SU-DHL-6 (cell line): ENCODE measurements around the gene FARS2.

Experiments used
- H2AFZ ChIP-seq: fragments of 200-600 bp; sonication (generic); 2 replicates; pipeline ENCODE4 v1.6.1; 2014; ENCODE audit warnings: low read depth, mild to moderate bottlenecking, moderate library complexity, mixed read lengths, antibody characterized with exemption, low read length; ENCODE audit not compliant: severe bottlenecking
- H3F3A ChIP-seq: fragments of 200-600 bp; shearing (Covaris generic); 2 replicates; pipeline ENCODE4 v1.6.0; 2016; ENCODE audit warnings: antibody characterized with exemption, mild to moderate bottlenecking; ENCODE audit not compliant: insufficient read depth
- H3K27ac ChIP-seq: fragments of 200-600 bp; sonication (generic); 2 replicates; pipeline ENCODE4 v1.5.1; 2016; ENCODE audit warnings: low read depth, mild to moderate bottlenecking, low read length, moderate library complexity, mixed read lengths
- H3K27me3 ChIP-seq: fragments of 200-600 bp; sonication (generic), shearing (Covaris generic); 2 replicates; pipeline ENCODE4 v1.6.0; 2014; ENCODE audit warnings: mild to moderate bottlenecking, low read length
- H3K36me3 ChIP-seq: fragments of 200-600 bp; sonication (generic); 2 replicates; pipeline ENCODE4 v1.6.1; 2014; ENCODE audit warnings: mild to moderate bottlenecking, low read length, mixed read lengths
- H3K4me2 ChIP-seq: fragments of 300-600, 200-600 bp; shearing (Covaris generic), sonication (generic); 2 replicates; pipeline ENCODE4 v1.6.0; 2014; ENCODE audit warnings: low read length, low read depth, mild to moderate bottlenecking; ENCODE audit not compliant: poor library complexity, severe bottlenecking
- H3K4me3 ChIP-seq: fragments of 200-600 bp; sonication (generic); 2 replicates; pipeline ENCODE4 v1.5.1; 2014; ENCODE audit warnings: antibody characterized with exemption, low read length, mild to moderate bottlenecking, mixed read lengths; ENCODE audit not compliant: insufficient read depth, poor library complexity, severe bottlenecking
- H3K79me2 ChIP-seq: fragments of 200-600 bp; sonication (generic); 2 replicates; pipeline ENCODE4 v1.6.1; 2014; ENCODE audit warnings: mild to moderate bottlenecking, low read length, moderate library complexity; ENCODE audit not compliant: insufficient read depth
- H3K9ac ChIP-seq: fragments of 200-600 bp; sonication (generic); 2 replicates; pipeline ENCODE4 v1.7.0; 2014; ENCODE audit warnings: mild to moderate bottlenecking, low read length
- H3K9me2 ChIP-seq: fragments of 200-600 bp; sonication (generic); replicated peaks from 2 replicates; pipeline ENCODE4 v1.6.1; 2014; ENCODE audit warnings: low read length; ENCODE audit not compliant: insufficient read depth
- H3K9me3 ChIP-seq: fragments of 200-600 bp; sonication (generic); 2 replicates; pipeline ENCODE4 v1.6.1; 2014; ENCODE audit warnings: low read length, mixed read lengths; ENCODE audit not compliant: insufficient read depth
- H4K20me1 ChIP-seq: fragments of 200-600 bp; sonication (generic); 2 replicates; pipeline ENCODE4 v1.6.1; 2014; ENCODE audit warnings: low read depth, mild to moderate bottlenecking, antibody characterized with exemption, low read length, moderate library complexity, mixed read lengths
- EZH2phosphoT487 ChIP-seq: fragments of 200-600 bp; sonication (generic), shearing (Covaris generic); conservative IDR thresholded peaks from 2 replicates; pipeline ENCODE4 v1.6.1; 2018; ENCODE audit warnings: mild to moderate bottlenecking, antibody characterized with exemption, low read length, moderate library complexity, mixed read lengths
- TF ChIP-seq, protein P1 (sequence below): fragments of 200-600 bp; sonication (generic); IDR thresholded peaks from one replicate; pipeline ENCODE4 v1.5.1; 2017; ENCODE audit warnings: antibody characterized with exemption, mild to moderate bottlenecking, low read length, moderate library complexity; ENCODE audit not compliant: insufficient read depth, poor library complexity, severe bottlenecking

The FARS2 gene

GRCh38 chr6:5583528-5583927 is 322.2 kb downstream of the FARS2 start:
- Histone ChIP-seq H4K20me1 (no peaks in the 10 kb centered on the region), H3K4me3 (no peak overlapping the region), H3K27ac (no peak overlapping the region), H3F3A (no peaks in the 10 kb centered on the region), H3K27me3 (no peaks in the 10 kb centered on the region), H3K36me3 (0 out of 2 replicates have a peak, but pooled peaks cover 5% of the 10 kb centered on the region), H3K9me3 (no peaks in the 10 kb centered on the region; the same call in 1 of the 2 replicates), H3K79me2 (no peaks in the 10 kb centered on the region), H3K9me2 (no peaks in the 10 kb centered on the region), H3K9ac (no peak overlapping the region), H2AFZ (no peak overlapping the region), H3K4me2 (no peak overlapping the region)
- TF ChIP-seq, protein P1, sequence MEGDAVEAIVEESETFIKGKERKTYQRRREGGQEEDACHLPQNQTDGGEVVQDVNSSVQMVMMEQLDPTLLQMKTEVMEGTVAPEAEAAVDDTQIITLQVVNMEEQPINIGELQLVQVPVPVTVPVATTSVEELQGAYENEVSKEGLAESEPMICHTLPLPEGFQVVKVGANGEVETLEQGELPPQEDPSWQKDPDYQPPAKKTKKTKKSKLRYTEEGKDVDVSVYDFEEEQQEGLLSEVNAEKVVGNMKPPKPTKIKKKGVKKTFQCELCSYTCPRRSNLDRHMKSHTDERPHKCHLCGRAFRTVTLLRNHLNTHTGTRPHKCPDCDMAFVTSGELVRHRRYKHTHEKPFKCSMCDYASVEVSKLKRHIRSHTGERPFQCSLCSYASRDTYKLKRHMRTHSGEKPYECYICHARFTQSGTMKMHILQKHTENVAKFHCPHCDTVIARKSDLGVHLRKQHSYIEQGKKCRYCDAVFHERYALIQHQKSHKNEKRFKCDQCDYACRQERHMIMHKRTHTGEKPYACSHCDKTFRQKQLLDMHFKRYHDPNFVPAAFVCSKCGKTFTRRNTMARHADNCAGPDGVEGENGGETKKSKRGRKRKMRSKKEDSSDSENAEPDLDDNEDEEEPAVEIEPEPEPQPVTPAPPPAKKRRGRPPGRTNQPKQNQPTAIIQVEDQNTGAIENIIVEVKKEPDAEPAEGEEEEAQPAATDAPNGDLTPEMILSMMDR, result no peak
- no peak for TF ChIP-seq EZH2phosphoT487

GRCh38 chr6:5584078-5584482 is 322.8 kb downstream of the FARS2 start:
- Histone ChIP-seq H3K4me3 (no peak overlapping the region), H3F3A (no peaks in the 10 kb centered on the region), H2AFZ (no peak overlapping the region), H3K36me3 (0 out of 2 replicates have a peak, but pooled peaks cover 5% of the 10 kb centered on the region), H3K9me2 (no peaks in the 10 kb centered on the region), H3K9me3 (no peaks in the 10 kb centered on the region; the same call in 1 of the 2 replicates), H3K27me3 (no peaks in the 10 kb centered on the region), H3K4me2 (no peak overlapping the region), H4K20me1 (no peaks in the 10 kb centered on the region), H3K79me2 (no peaks in the 10 kb centered on the region), H3K9ac (no peak overlapping the region), H3K27ac (no peak overlapping the region)
- TF ChIP-seq EZH2phosphoT487, result no peak

- no peak overlapping the region for H3K27ac ChIP-seq
- H3K36me3 ChIP-seq, result 0 out of 2 replicates have a peak, but pooled peaks cover 5% of the 10 kb centered on the region
- H2AFZ ChIP-seq, result no peak overlapping the region
- no peaks in the 10 kb centered on the region for H4K20me1 ChIP-seq
- no peaks in the 10 kb centered on the region for H3F3A ChIP-seq
- no peaks in the 10 kb centered on the region for H3K79me2 ChIP-seq
- no peaks in the 10 kb centered on the region; the same call in 1 of the 2 replicates for H3K9me3 ChIP-seq
- H3K4me3 ChIP-seq, result no peak overlapping the region
- TF ChIP-seq EZH2phosphoT487, result no peak
- TF ChIP-seq, protein P1, result no peak
- H3K9me2 ChIP-seq, result no peaks in the 10 kb centered on the region
- H3K4me2 ChIP-seq, result no peak overlapping the region
- H3K27me3 ChIP-seq, result no peaks in the 10 kb centered on the region
- H3K9ac ChIP-seq, result no peak overlapping the region
Observed at GRCh38 chr6:5587648-5588047, 326.3 kb downstream of the FARS2 start.

GRCh38 chr6:5589422-5590141 is 328.3 kb downstream of the FARS2 start:
- TF ChIP-seq EZH2phosphoT487, result no peak
- Histone ChIP-seq H3K27ac (no peak overlapping the region), H3F3A (no peaks in the 10 kb centered on the region), H2AFZ (no peak overlapping the region), H3K79me2 (no peaks in the 10 kb centered on the region), H3K27me3 (no peaks in the 10 kb centered on the region), H3K4me2 (no peak overlapping the region), H3K36me3 (0 out of 2 replicates have a peak, but pooled peaks cover 5% of the 10 kb centered on the region), H3K9me2 (no peaks in the 10 kb centered on the region), H3K4me3 (no peak overlapping the region), H3K9me3 (no peaks in the 10 kb centered on the region; the same call in 1 of the 2 replicates), H3K9ac (no peak overlapping the region), H4K20me1 (no peaks in the 10 kb centered on the region)
